GM21576 (cell line): Measurements from ENCODE around the gene MAD1L1.

Source experiments
- ATAC-seq: cut with Tn5 transposase; IDR thresholded peaks from one replicate; pipeline ENCODE4 v1.9.1; 2021; ENCODE audit warnings: mild to moderate bottlenecking, moderate library complexity; ENCODE audit not compliant: unreplicated experiment

The MAD1L1 gene

DNA sequence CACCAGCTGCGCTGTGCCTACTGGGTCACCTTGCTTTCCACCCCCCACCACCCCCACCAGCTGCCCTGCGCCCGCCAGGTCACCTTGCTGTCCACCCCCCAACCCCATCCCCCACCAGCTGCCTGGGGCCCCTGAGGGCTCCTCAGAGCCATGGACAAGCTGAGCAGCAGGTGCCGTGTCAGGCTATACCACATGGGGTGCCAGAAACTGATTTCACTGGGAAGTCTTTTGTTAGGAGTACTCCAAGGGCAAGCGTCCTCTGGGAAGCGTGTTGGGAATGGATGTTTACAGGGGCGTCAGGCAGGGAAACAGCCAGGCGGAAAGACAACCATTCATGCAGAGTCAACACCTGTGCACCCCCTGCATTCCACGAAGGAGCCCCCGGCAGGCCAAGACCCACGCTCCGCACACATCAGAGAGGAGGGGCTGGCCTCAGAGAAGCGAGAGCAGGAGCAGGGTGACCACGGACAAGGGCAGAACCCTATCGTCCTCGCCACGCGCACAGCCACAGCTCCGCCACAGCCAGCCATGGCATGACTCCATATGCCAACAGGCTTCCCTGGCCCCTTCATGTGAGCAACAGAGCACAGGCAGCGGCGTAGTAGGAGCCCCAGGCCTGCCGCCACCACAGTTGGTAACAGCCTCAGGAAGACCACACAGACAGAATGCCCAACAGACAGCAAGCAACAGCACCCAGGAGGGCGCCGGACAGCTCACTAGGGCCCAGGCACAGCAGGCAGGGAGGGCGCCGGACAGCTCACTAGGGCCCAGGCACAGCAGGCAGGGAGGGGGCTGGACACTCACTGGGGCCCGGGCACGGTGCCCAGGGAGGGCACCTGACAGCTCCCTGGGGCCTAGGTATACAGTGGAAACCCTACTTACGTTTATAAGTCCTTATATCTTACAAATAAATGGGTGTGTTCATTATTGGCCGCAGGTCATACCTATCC lies 180.8 kb downstream of the MAD1L1 start:
- no peak for ATAC-seq

DNA sequence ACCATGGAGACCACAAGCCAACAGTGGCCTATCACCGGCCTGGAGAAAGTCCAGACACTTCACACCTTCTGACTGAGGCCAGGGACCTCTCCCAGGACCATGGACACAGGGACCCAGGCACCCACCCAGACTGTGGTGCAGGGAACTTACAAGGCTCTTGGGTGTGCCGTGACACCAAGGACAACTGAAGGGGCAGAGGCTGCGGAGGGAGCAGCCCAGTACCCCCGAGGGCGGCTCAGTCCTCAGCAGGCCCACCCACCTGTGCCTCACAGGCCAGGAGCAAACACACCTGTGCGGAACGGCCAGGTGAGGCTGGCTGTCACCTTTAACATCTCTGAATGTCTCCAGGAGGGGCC lies 182.3 kb downstream of the MAD1L1 start:
- ATAC-seq: no peak

DNA sequence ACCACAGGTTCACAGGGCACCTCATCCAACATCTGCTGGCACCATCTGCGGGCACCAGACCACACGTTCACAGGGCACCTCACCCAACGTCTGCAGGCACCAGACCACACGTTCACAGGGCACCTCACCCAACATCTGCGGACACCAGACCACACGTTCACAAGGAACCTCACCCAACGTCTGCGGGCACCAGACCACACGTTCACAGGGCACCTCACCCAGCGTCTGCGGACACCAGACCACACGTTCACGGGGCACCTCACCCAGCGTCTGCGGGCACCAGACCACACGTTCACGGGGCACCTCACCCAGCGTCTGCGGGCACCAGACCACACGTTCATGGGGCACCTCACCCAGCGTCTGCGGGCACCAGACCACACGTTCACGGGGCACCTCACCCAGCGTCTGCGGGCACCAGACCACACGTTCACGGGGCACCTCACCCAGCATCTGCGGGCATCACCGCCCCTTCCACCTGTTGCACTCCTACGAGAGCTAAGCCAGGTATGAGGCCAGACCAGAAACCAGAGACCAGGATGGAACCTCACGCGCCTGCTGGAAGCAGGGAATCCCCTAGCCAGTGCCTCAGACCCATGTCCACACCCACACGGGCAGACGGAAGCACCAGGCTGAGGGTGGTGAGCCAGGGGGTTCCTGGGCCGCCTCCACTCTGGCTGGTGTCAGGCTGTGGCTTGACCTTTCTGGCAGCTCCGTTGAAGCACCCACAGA lies 182.8 kb downstream of the MAD1L1 start:
- ATAC-seq: no peak

DNA sequence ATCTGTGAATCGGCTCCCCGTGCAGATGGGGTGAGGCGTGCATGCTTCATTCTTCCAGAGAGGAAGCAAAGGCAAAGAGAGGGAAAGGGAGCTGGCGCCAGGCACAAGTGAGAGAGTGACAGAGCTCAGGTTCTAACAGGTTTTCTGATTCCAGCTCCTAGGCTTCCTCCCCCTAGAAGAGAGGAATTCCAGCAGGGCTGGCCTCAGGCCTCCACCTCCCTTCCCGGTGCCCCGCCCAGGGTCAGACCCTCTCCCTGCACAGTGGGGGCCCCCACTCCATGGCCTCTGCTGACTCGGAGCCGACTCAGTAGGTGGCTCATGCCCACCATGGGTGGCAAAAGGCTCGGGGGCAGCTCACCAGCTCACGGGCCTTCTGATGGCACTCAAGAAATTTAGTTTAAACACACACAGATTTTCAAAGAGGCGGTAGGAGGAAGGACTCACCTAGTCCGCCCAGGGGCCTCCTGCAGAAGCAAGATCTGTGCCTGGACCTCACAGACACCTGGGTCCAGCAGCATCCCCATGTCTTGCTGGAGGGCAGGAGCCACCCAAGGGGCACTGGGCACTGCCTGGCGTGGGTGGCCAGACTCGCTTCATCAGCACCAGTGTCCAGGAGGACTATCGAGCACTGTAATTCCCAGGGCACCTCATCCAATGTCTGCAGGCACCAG lies 183.5 kb downstream of the MAD1L1 start:
- ATAC-seq: no peak

DNA sequence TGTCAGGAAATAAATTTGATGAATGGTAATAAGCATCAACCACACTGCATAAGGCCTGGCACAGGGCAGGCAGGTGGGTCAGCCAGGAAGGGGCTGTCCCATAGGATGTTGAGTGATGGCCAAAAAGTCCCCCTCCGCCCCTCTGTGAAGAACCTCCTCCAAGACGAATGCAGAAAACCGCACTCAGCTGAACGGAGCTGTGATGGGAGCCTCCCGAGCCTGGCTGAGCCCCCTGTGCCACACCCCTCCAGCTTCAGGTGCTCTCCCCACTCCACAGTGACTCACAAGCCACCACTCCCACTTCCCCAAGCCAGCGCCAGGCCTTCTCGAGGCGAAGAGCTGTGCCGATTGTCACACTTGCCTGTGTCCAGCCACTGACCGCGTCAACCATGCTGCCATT lies 184.2 kb downstream of the MAD1L1 start:
- no peak for ATAC-seq

DNA sequence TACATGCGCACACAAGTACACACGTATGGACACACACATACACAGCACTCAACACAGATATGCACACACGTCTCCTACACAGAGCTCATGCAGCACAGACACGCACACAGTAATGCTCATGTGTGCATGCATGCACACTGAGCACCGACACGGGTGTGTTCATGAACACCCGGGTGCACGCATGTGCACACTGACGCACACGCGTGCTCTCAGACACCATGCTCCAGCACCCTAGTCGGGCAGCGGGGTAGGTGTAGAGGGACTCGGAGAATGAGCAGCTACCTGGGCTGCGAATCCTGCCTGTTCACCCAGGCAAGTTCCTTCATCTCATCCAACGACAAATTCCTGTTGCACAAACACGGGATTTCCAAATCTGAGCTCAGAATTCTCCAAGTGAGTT lies 184.7 kb downstream of the MAD1L1 start:
- ATAC-seq: no peak

DNA sequence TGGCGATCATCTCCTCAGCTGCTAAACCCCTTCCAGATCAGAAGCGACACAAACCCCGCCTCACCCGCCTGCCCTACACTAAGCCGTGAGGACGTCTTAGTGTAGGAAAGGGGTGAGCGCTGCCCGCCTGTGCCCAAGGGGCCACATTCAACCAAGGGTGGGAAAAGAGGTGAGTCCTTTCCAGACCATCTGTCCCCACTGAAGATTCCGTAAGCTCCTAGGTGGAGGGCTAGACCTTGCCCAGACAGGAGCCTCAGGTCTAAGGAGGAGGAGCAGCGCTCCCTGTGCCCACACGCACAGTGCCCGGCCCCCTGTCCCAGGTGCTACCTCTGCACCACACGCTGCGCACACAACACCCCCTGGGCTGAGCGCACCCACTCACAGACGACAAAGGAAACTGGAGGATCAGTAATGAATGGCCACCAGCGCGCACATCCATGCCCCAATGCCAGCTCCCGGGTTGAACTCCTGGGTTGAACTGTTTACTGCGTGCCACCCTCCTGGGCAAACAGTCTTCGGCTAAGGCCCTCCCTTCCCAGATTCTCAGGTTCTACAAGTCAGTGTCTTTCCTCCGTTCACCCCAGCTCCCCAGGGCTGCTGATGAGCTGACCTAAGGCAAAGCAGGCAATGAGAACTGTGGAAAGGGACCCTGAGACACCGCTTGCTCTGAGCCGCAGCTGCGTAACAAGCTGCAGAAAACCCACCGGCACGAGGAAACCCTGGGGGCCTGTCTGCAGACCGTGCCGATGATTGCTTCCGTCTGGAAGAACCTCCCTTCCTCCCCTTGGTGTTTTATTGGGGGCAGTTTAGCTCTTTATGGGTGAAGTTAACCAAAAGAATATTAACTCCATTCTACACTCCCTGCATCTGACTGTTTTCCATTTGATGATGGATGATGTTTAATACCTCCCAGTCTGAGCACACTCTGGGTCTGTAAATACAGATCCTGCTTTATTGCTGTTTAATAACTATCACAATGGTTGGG lies 185.9 kb downstream of the MAD1L1 start:
- no peak for ATAC-seq

DNA sequence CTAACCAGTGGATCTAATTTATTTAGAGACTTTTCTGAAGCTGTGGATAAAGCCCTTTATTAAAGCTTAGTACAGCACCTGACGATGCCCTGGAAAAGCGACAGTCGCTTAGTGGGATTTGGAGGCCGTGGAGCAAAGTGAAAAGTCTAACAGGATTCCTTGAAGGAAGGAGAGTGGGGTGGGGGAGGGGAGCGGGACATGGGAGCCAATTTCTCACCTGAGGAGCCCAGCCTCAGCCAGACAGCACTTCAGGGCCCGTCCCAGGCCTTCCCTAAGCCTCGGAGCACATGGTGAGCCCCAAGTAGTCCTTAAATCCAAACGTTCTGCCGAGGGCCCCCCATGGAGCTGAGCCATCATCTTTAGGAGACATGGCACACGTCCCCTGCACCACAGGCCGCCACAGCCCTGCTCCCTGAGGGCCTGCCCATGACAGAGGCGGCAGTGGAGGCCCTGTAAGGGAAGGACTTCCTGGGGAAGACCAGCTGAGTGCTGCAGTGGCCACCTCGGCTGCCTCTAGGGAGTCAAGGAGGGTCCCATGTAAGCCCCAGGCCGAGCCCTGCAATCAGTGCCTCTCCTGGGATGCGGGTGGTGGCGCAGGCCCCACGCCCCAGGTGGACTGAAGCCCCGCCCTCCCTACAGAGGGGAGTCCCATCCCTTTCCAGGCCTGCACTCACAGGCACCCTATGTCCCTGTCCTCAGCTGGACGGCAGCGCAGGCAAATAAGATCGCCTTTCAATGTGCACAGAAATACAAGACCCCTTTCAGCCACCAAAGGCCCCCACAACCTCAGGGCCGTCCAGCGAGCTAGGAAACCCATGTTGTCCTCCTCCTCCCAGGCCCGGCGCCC lies 187.0 kb downstream of the MAD1L1 start:
- ATAC-seq: no peak

DNA sequence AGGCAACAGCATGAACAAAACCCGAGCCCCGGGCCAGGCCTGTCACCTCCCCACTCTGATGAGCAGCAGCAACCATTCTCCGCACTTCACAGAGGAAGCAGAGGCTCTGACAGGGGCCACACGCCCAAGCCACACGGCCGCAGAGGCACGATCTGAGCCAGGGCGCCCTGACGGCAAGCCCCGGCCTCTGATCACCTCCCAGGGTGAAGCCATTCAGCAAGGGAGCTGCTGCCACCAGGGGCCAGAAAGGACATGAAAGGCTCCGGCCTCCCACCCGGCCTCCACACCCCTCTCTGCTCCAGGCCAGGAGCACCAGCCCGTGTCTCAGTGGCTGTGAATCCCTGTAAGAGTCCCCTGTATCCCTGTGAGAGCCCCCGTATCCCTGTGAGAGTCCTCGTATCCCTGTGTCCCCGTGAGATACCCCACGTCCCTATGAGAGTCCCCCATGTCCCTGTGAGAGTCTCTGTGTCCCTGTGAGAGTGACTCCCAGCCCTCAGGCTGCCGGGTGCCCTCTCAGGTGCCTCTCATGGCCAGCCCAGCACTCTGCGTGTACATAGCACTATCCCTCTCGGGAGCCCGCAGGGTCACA lies 187.8 kb downstream of the MAD1L1 start:
- no peak for ATAC-seq

DNA sequence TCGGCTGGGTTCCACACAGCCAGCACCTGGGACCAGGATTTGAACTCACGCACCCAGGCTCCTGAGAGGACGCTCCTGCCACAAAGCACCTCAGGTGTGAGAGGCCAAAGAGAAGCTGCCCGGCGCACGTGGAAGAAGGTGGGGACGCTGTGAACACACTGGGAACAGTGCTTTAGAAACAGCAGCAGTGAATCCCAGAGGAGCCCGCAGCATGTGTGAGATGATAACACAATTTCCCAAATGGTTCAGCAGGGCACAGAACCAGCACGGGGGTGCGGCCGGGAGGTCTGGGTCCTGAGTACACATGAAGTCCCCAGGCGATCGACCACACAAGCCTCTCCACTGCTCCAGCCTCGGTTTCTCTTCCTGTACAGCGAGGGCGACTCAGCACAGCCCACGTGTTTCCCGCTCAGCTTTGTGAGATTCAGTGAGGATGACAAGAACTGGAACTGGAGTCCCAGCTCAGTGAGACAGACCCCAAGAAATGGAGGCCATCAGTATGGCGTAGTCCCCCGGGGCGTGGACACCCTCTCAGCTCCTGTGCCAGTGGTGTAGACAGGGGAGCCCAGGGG lies 188.3 kb downstream of the MAD1L1 start:
- ATAC-seq: no peak

DNA sequence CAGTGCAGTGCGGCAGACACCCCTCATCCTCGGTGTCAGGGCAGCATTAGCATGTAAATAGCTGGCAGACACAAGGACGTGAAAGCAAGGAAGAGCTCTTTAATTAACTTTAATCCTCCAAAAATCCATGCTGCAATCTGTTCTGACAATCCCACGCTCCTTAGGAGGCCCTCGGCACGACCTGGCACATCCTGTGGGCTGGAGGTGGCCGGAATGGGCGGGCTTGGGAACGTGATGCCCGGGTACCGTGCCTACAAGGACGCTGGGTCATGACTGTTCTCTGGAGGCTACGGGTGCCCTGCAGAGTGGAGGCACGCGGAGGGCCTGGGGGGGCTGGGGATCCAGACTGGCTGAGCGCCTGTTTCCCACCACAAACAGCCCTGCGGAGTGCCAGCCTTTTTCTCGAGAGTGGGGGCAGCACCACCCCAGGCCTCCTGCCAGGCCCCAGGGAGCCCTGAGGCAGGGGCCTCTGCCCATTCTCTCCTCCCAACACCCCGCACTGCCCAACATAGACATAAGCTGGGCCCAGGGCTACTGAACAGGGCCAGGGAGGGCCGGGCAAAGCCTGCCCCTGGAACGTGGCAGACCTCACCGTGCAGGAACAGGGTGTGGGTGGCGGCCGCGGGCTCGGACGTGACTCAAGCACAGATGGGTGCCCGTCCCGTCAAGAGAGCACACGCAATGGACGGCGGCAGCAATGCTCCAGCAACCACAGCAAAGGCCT lies 189.3 kb downstream of the MAD1L1 start:
- no peak for ATAC-seq

DNA sequence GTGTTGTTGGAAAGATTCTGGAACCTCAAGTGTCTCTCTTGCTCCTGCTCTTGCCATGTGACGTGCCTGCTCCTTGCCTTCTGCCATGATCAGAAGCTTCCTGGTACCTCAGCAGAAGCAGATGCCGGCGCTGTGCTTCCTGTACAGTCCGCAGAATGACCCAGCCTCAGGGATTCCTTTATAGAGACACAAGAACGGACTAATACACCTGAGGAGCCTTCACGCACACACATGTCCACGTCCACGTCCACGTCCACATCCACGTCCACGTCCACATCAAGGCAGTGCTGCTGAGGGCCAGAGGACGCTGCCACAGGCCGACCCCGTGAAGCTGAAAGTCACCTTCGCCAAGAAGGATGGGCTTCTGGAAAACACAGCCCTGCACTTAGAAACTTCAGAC lies 190.1 kb downstream of the MAD1L1 start:
- no peak for ATAC-seq

DNA sequence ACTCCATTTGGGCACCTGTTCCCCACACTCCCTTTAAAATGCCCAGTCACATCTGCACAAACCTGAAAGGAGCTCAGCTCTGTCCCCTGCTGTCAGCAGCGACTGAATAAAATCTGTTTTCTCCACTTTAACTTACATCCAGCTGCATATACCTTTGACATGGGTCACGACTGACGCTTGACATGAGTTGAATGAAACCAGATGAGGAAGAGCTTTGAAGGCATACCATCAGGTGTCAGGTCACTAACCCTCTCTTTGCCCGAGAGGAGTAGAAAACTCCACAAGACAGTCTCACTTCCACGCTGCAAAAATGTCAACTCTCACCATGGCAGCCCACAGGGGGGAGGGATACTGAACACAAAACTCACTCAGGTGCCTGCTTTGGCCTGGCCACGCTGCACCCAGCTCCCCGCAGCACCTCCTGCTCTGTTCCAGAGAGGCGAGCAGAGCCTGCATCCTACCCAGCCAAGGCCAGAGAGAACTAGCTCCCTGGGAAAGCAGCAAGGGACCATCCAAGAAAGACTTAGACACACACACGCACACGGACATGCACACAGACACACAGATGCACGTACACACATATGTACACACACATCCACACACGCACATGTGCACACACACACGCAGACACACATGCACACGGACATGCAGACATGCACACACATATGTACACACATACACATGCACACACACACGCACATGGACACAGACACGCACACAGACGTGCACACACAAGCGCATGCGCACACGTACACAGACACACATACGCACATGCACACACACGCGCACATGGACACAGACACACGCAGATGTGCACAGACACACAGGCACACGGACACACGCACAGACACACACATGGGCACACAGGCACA lies 191.0 kb downstream of the MAD1L1 start:
- no peak for ATAC-seq

DNA sequence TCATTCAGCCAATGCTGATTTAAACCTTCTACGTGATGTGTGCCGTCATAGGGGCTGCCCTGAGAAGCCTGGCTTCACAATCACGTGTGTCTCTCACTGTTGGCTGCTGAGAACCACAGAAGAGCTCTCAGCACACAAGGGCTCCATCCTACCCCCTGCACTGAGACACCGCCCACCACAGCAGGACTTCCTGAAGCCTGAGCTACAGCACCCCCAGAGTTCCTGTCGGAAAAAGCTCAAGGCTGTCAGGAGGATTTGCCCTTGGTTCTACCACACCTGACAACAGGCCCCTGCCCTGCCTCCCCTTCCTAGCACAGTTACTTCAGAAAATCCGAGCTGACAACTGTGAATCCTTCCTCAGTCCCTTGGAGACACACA lies 191.9 kb downstream of the MAD1L1 start:
- no peak for ATAC-seq

DNA sequence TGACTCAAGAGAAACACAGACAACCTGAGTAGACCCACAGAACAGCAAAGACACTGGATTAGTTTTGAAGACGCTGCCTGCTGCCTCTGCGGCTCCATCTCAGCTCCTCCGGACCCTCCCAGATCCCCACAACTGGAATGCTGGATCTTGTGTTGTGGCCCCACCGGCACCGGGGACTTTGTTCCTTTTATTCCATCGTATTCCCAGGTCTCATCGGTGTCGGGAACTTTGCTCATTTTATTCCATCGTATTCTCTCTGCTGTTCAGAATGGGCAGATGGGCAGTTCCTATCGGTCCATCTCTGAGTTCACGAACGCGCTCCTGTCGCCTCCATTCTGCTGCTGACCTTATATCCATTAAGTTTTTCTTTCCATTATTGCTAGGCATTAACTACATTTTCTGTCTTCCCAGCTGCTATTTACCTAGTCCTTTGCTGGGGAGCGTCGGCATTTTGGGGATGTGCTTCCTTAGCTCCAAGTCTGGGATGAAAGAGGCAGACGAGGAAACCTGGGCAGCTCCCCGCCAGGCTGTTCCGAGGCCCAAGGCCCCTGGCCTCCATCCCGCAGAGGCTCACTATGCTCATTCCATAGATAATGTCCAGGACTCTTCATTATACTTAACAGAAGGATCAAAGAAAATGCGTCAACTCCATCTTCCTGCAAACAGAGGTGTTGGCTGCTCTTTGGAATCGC lies 192.4 kb downstream of the MAD1L1 start:
- ATAC-seq: no peak

DNA sequence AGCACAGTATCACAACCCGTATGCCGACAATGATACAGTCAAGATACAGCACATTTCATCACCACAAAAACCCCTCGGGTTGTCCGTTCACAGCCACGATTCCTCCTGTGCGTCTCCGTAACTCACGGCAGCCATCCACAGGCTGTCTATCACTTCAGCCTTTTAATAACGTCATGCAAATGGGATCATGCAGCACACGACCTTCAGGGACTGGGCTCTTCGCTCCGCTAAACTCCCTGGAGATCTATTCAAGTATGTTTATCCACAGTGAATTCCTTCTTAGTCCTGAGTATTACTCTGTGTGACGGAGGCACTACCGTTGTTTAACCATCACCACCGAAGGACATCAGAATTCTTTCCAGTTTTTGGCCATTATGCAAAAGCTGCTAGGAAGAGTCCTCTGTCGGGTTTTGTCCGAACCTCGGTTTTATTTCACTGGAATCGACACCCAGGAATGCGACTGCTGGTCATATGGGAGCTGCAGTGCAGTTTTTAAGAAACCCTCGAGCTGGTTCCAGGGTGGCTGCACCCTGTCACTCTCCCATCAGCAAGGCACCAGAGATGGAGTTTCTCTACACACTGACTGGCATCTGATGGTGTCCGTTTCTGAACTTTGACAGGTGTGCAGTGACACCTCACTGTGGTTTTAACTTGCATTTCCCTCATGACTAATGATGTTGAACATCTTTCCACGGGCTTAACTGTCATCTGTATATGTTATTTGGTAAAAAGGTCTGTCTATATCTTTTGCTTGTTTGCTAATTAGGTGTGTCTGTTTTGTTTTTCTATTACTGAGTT lies 193.6 kb downstream of the MAD1L1 start:
- ATAC-seq: no peak
